SK-N-SH (cell line): ENCODE data around the gene SUPV3L1. TPM values are rescaled to one million over a fixed set of nuclear protein-coding genes. Genes with fewer than 3 reads are reported as not detected.

Experiments
- CTCF ChIA-PET: fragments of 300-600, 350-600 bp; formaldehyde crosslinking; extraction: SDS; loops from one replicate; lab custom pipeline; 2021; lab: Yijun Ruan, JAX
- POLR2A ChIA-PET: fragments of 350-600 bp; sonication (Branson Sonifier 250); formaldehyde crosslinking; extraction: SDS; loops from one replicate; lab custom pipeline; 2020; ENCODE audit warnings: antibody characterized with exemption, inconsistent platforms; lab: Yijun Ruan, JAX
- DNase-seq: peaks from one replicate; pipeline ENCODE4 v3.0.0; 2012
- H2AFZ ChIP-seq: fragments of 200-600 bp; sonication (generic); 2 replicates; pipeline ENCODE4 v1.8.1; 2016; ENCODE audit warnings: antibody characterized with exemption, mild to moderate bottlenecking, low read depth
- H3F3A ChIP-seq: fragments of 200-600 bp; sonication (generic); replicated peaks from 2 replicates; pipeline ENCODE3; 2016; ENCODE audit warnings: antibody characterized with exemption, mild to moderate bottlenecking; ENCODE audit not compliant: insufficient read depth
- H3K27ac ChIP-seq, 2 experiments: fragments of 200-500 bp in 1 of 2; fragments of 200-600 bp in 1 of 2; sonication (Bioruptor generic) in 1 of 2; sonication (generic), shearing (Covaris generic) in 1 of 2; 2 replicates each; pipeline versions ENCODE4 v1.5.1 to v1.6.1; 2014 to 2016; ENCODE audit warnings: low read depth in 2 of 2, inconsistent platforms in 1 of 2, low read length in 1 of 2, mild to moderate bottlenecking in 1 of 2, mixed read lengths in 1 of 2
- H3K27me3 ChIP-seq: fragments of 200-600 bp; sonication (generic), shearing (Covaris generic); 2 replicates; pipeline ENCODE4 v1.6.1; 2016; ENCODE audit warnings: mixed run types; ENCODE audit not compliant: insufficient read depth
- H3K36me3 ChIP-seq, 2 experiments: fragments of 200-500 bp in 1 of 2; fragments of 200-600 bp in 1 of 2; sonication (Bioruptor generic) in 1 of 2; sonication (generic) in 1 of 2; replicated peaks in 1 of 2; 2 replicates each; pipeline versions ENCODE3 to v1.5.1; 2014 to 2016; ENCODE audit warnings: low read length in 1 of 2, mild to moderate bottlenecking in 1 of 2; ENCODE audit not compliant: insufficient read depth in 2 of 2, control insufficient read depth in 1 of 2
- H3K4me1 ChIP-seq, 2 experiments: fragments of 200-500 bp in 1 of 2; fragments of 200-600 bp in 1 of 2; sonication (Bioruptor generic) in 1 of 2; sonication (generic), shearing (Covaris generic) in 1 of 2; 2 replicates each; pipeline versions ENCODE4 v1.5.1 to v1.6.1; 2014 to 2016; ENCODE audit warnings: low read depth in 1 of 2, low read length in 1 of 2, mixed run types in 1 of 2; ENCODE audit not compliant: insufficient read depth in 2 of 2, control insufficient read depth in 1 of 2
- H3K4me2 ChIP-seq: fragments of 200-600 bp; sonication (generic), shearing (Covaris generic); 2 replicates; pipeline ENCODE4 v1.6.1; 2017; ENCODE audit warnings: mixed run types
- H3K4me3 ChIP-seq, 2 experiments: fragments of 200-500 bp in 1 of 2; fragments of 200-600 bp in 1 of 2; sonication (Bioruptor generic) in 1 of 2; sonication (generic), shearing (Covaris generic) in 1 of 2; 2 replicates each; pipeline versions ENCODE4 v1.5.1 to v1.8.1; 2014 to 2016; ENCODE audit warnings: low read depth in 2 of 2, inconsistent platforms in 1 of 2, low read length in 1 of 2, mild to moderate bottlenecking in 1 of 2, mixed read lengths in 1 of 2, moderate library complexity in 1 of 2
- H3K79me2 ChIP-seq: fragments of 200-600 bp; sonication (generic); 2 replicates; pipeline ENCODE4 v1.8.1; 2017; ENCODE audit warnings: mild to moderate bottlenecking; ENCODE audit not compliant: insufficient read depth
- H3K9ac ChIP-seq: fragments of 200-600 bp; sonication (generic); 2 replicates; pipeline ENCODE4 v1.6.1; 2017; ENCODE audit warnings: mixed run types
- H3K9me2 ChIP-seq: fragments of 200-600 bp; sonication (generic); 2 replicates; pipeline ENCODE4 v1.6.1; 2017; ENCODE audit warnings: mixed run types
- H3K9me3 ChIP-seq: fragments of 200-600 bp; sonication (generic); 2 replicates; pipeline ENCODE4 v1.6.1; 2017; ENCODE audit warnings: mixed run types, mild to moderate bottlenecking, moderate library complexity
- H4K20me1 ChIP-seq: fragments of 200-600 bp; sonication (generic); 2 replicates; pipeline ENCODE4 v1.6.1; 2017; ENCODE audit warnings: mild to moderate bottlenecking, mixed run types; ENCODE audit not compliant: insufficient read depth
- FOSL2 ChIP-seq: IDR thresholded peaks from 2 replicates; pipeline ENCODE4 v1.4.0; 2012; ENCODE audit warnings: low read depth, mild to moderate bottlenecking, moderate library complexity, borderline replicate concordance
- FOXJ3 ChIP-seq: sonication (generic); formaldehyde crosslinking; IDR thresholded peaks from 2 replicates; pipeline ENCODE4 v1.5.1; 2020; ENCODE audit warnings: mild to moderate bottlenecking, missing genetic modification reagents
- FOXM1 ChIP-seq: IDR thresholded peaks from 2 replicates; pipeline ENCODE4 v1.4.0; 2012; ENCODE audit warnings: low read depth, mild to moderate bottlenecking
- GATA2 ChIP-seq: sonication (generic); formaldehyde crosslinking; IDR thresholded peaks from 2 replicates; pipeline ENCODE4 v1.5.0; 2020; ENCODE audit warnings: mild to moderate bottlenecking, missing genetic modification reagents
- JUND ChIP-seq: IDR thresholded peaks from 2 replicates; pipeline ENCODE4 v1.4.0; 2012
- NRF1 ChIP-seq: IDR thresholded peaks from 2 replicates; pipeline ENCODE4 v1.6.1; 2012; ENCODE audit warnings: low read depth, mild to moderate bottlenecking, low read length
- RXRA ChIP-seq: IDR thresholded peaks from 2 replicates; pipeline ENCODE4 v1.4.0; 2012; ENCODE audit warnings: low read depth, mild to moderate bottlenecking, borderline replicate concordance
- SMC3 ChIP-seq: IDR thresholded peaks from 2 replicates; pipeline ENCODE4 v1.6.1; 2012; ENCODE audit warnings: low read depth, low read length, improper control_type of control experiment
- TAF1 ChIP-seq: IDR thresholded peaks from 2 replicates; pipeline ENCODE4 v1.6.1; 2012; ENCODE audit warnings: low read depth, mild to moderate bottlenecking, low read length, moderate library complexity, borderline replicate concordance
- WGBS: methylation state at CpG from one replicate; pipeline ENCODE4 v1.1.6; 2017; ENCODE audit warnings: low lambda C conversion rate; 5-methylcytosine and 5-hydroxymethylcytosine counted together
- polyA plus RNA-seq, 3 experiments: library from polyadenylated mRNA; depleted of rRNA; stranded (reverse); fragments of >200 nt; gene quantifications; 2 replicates each; pipeline ENCODE4 v1.2.3, GENCODE V29; 2012
- TF ChIP-seq, protein P1 (sequence below): IDR thresholded peaks from 2 replicates; pipeline ENCODE4 v1.4.0; 2012; ENCODE audit warnings: low read depth
- TF ChIP-seq, protein P2 (sequence below): fragments of 150-350 bp; IDR thresholded peaks from 2 replicates; pipeline ENCODE4 v1.6.1; 2016; ENCODE audit warnings: mild to moderate bottlenecking, low read depth, low read length
- TF ChIP-seq, protein P3 (sequence below): IDR thresholded peaks from 2 replicates; pipeline ENCODE4 v1.4.0; 2012; ENCODE audit warnings: low read depth, borderline replicate concordance
- TF ChIP-seq, protein P4 (sequence below): IDR thresholded peaks from 2 replicates; pipeline ENCODE4 v1.6.1; 2012; ENCODE audit warnings: mild to moderate bottlenecking, low read depth, low read length, moderate library complexity

SUPV3L1 gene
- polyA plus RNA-seq, 1 of the 3 experiments (the other 2 are of a cell fraction): 19.8 TPM

DNA sequence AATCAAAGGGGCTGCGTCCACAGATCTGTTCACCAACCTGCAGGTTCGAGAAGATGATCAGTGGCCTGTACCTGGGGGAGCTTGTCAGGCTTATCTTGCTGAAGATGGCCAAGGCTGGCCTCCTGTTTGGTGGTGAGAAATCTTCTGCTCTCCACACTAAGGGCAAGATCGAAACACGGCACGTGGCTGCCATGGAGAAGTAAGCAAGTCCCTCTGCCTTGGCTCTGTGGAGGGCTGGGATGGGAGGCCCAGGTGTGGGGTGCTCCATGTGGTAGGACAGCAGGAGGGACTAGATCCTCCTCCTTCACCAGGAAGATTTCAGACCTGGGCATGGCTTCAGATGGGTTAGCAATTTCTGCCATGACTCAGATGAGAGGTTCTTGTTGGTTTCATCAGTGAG, 66.0 kb downstream of the SUPV3L1 start:
- CTCF ChIA-PET: interaction anchor here (1.3 to 1.6 kb wide), 4 partner anchors 8 to 162 kb away, joined by 3 to 7 read pairs (median 4); no protein-coding TSS in a partner anchor
- Histone ChIP-seq H3F3A (no peaks in the 10 kb centered on the region), H3K4me1 (no peaks in the 10 kb centered on the region), H3K4me2 (no peak overlapping the region), H3K27ac (no peak overlapping the region), H3K4me3 (no peak overlapping the region), H3K9me2 (no peaks in the 10 kb centered on the region), H3K36me3 (no peaks in the 10 kb centered on the region), H3K79me2 (no peaks in the 10 kb centered on the region), H3K27me3 (no peaks in the 10 kb centered on the region), H4K20me1 (no peaks in the 10 kb centered on the region), H2AFZ (no peak overlapping the region), H3K9ac (no peak overlapping the region)
- POLR2A ChIA-PET: no interaction called here
- WGBS: 97% methylated on average over 4 of the region's 5 CpGs
- TF ChIP-seq NRF1 (no peak), RXRA (no peak), FOSL2 (no peak)
- TF ChIP-seq, protein P1, sequence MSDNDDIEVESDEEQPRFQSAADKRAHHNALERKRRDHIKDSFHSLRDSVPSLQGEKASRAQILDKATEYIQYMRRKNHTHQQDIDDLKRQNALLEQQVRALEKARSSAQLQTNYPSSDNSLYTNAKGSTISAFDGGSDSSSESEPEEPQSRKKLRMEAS: no peak
- TF ChIP-seq, protein P2, sequence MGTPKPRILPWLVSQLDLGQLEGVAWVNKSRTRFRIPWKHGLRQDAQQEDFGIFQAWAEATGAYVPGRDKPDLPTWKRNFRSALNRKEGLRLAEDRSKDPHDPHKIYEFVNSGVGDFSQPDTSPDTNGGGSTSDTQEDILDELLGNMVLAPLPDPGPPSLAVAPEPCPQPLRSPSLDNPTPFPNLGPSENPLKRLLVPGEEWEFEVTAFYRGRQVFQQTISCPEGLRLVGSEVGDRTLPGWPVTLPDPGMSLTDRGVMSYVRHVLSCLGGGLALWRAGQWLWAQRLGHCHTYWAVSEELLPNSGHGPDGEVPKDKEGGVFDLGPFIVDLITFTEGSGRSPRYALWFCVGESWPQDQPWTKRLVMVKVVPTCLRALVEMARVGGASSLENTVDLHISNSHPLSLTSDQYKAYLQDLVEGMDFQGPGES: no peak
- TF ChIP-seq, all 33 proteins: peak for 0
- no peak for DNase-seq
- no peaks in the 10 kb centered on the region for H3K9me3 ChIP-seq

DNA sequence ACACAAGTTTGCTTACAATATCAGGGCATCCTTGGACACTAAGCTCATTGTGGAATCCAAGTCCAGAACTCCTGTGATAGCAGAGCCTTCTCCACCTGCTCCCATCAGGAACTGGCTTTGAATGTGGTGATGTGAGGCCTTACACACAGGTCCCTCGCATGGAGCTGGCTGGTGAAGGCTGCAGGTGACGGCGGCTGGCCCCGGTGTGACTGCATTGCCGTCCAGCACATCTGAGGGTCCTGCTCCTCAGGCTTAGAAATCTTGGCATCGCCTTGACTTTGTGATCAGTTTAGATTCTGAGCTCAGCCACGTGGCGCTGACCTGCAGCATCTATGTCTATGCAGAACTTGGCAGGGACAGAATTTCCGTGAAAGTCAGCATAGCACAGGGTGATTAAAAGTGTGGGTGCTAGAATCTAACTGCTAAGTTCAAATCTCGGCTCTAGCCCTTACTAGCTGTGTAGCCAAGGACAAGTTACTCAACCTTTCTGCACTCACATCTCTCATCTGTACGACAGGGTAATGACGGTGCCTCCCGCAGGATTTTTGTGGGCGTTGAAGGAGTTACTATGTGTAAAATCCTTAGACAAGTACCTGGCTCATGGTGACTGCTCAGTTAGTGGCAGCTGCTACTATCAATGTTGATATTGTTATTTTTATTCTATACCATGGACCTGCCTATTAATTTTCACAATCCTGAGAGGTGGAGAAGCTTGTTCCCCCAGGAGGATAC, 66.7 kb downstream of the SUPV3L1 start:
- ChIA-PET CTCF (interaction anchor here (1.3 to 1.6 kb wide), 4 partner anchors 9 to 162 kb away, joined by 3 to 7 read pairs (median 4); no protein-coding TSS in a partner anchor), POLR2A (no interaction called here)
- WGBS: 81% methylated on average over 7 of the region's 14 CpGs
- Histone ChIP-seq H3K9me3 (no peaks in the 10 kb centered on the region), H3F3A (no peaks in the 10 kb centered on the region), H3K4me3 (no peak overlapping the region), H3K36me3 (no peaks in the 10 kb centered on the region), H3K4me1 (no peaks in the 10 kb centered on the region), H3K27ac (no peak overlapping the region), H3K9me2 (no peaks in the 10 kb centered on the region), H4K20me1 (no peaks in the 10 kb centered on the region), H3K79me2 (no peaks in the 10 kb centered on the region), H3K9ac (no peak overlapping the region), H3K4me2 (no peak overlapping the region), H3K27me3 (no peaks in the 10 kb centered on the region), H2AFZ (no peak overlapping the region)
- DNase-seq: no peak
- TF ChIP-seq, protein P3, sequence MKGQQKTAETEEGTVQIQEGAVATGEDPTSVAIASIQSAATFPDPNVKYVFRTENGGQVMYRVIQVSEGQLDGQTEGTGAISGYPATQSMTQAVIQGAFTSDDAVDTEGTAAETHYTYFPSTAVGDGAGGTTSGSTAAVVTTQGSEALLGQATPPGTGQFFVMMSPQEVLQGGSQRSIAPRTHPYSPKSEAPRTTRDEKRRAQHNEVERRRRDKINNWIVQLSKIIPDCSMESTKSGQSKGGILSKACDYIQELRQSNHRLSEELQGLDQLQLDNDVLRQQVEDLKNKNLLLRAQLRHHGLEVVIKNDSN: no peak
- TF ChIP-seq SMC3: no peak

DNA sequence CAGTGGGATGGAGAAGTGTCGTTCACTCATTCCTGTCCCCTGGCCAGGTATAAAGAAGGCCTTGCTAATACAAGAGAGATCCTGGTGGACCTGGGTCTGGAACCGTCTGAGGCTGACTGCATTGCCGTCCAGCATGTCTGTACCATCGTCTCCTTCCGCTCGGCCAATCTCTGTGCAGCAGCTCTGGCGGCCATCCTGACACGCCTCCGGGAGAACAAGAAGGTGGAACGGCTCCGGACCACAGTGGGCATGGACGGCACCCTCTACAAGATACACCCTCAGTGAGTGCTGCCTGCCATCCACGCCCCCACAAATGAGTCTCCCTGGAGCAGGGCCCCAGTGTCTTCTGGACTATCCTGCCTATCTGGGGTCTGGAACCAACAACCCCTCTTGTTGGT, 67.3 kb downstream of the SUPV3L1 start:
- no peaks in the 10 kb centered on the region for H3K79me2 ChIP-seq
- no peaks in the 10 kb centered on the region for H3K27me3 ChIP-seq
- H3K36me3 ChIP-seq: no peaks in the 10 kb centered on the region
- ChIA-PET CTCF (interaction anchor here (1.3 to 1.5 kb wide), 2 partner anchors 9 to 145 kb away, joined by 4 to 7 read pairs; no protein-coding TSS in a partner anchor), POLR2A (no interaction called here)
- no peaks in the 10 kb centered on the region for H3F3A ChIP-seq
- H3K4me1 ChIP-seq: no peaks in the 10 kb centered on the region
- no peak overlapping the region for H3K4me2 ChIP-seq
- H3K4me3 ChIP-seq: no peak overlapping the region
- no peaks in the 10 kb centered on the region for H3K9me2 ChIP-seq
- no peaks in the 10 kb centered on the region for H4K20me1 ChIP-seq
- no peak overlapping the region for H2AFZ ChIP-seq
- H3K9ac ChIP-seq: no peak overlapping the region
- 87% methylated on average over 10 of the region's 13 CpGs for WGBS
- H3K9me3 ChIP-seq: no peaks in the 10 kb centered on the region
- H3K27ac ChIP-seq: no peak overlapping the region
- DNase-seq: no peak
- TF ChIP-seq RXRA: no peak
- TF ChIP-seq FOXM1: no peak
- no peak for TF ChIP-seq FOXJ3 (CRISPR knock-in tag)
- TF ChIP-seq TAF1: no peak
- TF ChIP-seq, protein P2: no peak
- TF ChIP-seq, protein P4, sequence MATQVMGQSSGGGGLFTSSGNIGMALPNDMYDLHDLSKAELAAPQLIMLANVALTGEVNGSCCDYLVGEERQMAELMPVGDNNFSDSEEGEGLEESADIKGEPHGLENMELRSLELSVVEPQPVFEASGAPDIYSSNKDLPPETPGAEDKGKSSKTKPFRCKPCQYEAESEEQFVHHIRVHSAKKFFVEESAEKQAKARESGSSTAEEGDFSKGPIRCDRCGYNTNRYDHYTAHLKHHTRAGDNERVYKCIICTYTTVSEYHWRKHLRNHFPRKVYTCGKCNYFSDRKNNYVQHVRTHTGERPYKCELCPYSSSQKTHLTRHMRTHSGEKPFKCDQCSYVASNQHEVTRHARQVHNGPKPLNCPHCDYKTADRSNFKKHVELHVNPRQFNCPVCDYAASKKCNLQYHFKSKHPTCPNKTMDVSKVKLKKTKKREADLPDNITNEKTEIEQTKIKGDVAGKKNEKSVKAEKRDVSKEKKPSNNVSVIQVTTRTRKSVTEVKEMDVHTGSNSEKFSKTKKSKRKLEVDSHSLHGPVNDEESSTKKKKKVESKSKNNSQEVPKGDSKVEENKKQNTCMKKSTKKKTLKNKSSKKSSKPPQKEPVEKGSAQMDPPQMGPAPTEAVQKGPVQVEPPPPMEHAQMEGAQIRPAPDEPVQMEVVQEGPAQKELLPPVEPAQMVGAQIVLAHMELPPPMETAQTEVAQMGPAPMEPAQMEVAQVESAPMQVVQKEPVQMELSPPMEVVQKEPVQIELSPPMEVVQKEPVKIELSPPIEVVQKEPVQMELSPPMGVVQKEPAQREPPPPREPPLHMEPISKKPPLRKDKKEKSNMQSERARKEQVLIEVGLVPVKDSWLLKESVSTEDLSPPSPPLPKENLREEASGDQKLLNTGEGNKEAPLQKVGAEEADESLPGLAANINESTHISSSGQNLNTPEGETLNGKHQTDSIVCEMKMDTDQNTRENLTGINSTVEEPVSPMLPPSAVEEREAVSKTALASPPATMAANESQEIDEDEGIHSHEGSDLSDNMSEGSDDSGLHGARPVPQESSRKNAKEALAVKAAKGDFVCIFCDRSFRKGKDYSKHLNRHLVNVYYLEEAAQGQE: no peak
- TF ChIP-seq JUND: no peak
- TF ChIP-seq GATA2 (CRISPR knock-in tag): no peak
